ENCODE measurements around the gene UBE2C.

UBE2C gene

DNA sequence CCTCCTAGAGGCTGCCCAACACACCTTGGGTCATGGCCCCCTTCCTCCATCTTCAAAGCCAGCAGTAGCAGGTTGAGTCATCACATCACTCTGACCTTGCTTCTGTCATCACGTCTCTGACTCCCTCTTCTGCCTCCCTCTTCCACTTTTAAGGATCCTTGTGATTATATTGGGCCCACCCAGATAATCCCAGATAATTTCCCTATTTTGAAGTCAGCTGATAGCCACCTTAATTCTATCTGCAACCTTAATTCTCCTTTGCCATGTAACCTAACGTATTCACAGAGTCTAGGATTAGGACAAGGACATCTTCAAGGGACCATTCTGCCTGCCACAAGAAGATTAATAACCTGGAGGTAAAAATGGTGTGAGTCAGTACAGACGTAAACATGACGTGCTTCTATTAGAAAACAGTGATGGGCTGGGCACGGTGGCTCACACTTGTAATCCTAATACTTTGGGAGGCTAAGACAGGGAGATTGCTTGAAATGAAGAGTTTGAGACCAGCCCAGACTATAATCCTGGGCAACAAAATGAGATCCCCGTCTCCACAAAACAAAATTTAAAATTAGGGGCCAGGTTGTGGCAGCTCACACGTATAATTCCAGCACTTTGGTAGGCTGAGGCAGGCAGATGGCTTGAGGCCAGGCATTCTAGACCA is 48.2 kb downstream of the UBE2C start:
- peaks cover 15% of the 10 kb centered on the region for H3K4me1 ChIP-seq (ENCODE audit: low read length)
- no peak overlapping the region for H2AFZ ChIP-seq (ENCODE audit: low read depth, low read length)
- no peak overlapping the region for H3K27ac ChIP-seq (ENCODE audit: low read length)
- H3K4me2 ChIP-seq (ENCODE audit: low read length) = no peak overlapping the region
- no peaks in the 10 kb centered on the region for H3K36me3 ChIP-seq (replicated peaks; ENCODE audit: low read depth, low read length)
- H3K79me2 ChIP-seq (ENCODE audit: low read length) = peaks cover 17% of the 10 kb centered on the region
- TF ChIP-seq EZH2phosphoT487 (IDR thresholded peaks at IDR 0.05; ENCODE audit: low read depth) = no peak
- TF ChIP-seq, protein P1, sequence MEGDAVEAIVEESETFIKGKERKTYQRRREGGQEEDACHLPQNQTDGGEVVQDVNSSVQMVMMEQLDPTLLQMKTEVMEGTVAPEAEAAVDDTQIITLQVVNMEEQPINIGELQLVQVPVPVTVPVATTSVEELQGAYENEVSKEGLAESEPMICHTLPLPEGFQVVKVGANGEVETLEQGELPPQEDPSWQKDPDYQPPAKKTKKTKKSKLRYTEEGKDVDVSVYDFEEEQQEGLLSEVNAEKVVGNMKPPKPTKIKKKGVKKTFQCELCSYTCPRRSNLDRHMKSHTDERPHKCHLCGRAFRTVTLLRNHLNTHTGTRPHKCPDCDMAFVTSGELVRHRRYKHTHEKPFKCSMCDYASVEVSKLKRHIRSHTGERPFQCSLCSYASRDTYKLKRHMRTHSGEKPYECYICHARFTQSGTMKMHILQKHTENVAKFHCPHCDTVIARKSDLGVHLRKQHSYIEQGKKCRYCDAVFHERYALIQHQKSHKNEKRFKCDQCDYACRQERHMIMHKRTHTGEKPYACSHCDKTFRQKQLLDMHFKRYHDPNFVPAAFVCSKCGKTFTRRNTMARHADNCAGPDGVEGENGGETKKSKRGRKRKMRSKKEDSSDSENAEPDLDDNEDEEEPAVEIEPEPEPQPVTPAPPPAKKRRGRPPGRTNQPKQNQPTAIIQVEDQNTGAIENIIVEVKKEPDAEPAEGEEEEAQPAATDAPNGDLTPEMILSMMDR (IDR thresholded peaks at IDR 0.05; ENCODE audit: low read depth, low read length) = no peak
- no peak overlapping the region for H3K9ac ChIP-seq (ENCODE audit: low read length)
- H3K4me3 ChIP-seq (ENCODE audit: low read length) = no peak overlapping the region
- H4K20me1 ChIP-seq (ENCODE audit: insufficient read depth, low read length) = no peaks in the 10 kb centered on the region
- no peaks in the 10 kb centered on the region for H3K27me3 ChIP-seq (ENCODE audit: low read depth, low read length)
- H3K9me3 ChIP-seq (ENCODE audit: insufficient read depth, low read length) = no peaks in the 10 kb centered on the region

DNA sequence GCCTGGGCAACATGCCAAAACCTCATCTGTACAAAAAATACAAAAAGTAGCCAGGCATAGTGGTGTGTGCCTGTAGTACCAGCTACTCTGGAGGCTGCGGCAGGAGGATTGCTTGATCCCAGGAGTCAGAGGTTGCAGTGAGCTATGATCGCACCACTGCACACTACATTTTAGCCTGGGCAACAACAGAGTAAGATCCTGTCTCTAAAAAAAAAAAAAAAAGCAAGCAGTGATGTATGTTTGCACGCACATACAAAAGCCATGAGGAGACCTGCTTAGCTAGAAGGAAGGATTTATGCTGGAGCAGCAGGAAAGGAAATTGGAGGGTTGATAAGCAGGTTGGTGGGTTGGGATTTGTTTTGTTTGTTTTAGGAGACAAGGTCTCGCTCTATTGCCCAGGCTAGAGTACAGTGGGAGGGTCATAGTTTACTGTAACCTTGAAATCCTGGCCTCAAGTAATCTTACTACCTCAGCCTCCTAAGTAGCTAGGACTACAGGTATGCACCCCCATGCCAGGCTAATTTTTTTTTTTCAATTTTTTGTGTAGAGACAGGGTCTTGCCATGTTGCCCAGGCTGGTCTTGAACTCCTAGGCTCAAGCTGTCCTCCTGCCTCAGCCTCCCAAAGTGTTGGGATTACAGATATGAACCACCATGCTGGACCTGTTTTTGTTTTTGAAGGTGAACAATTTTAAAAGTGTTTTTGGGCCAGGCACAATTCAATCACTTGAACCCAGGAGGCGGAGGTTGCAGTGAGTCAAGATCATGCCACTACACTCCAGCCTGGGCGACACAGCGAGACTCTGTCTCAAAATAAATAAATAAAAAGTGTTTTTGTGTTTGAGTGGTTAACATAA is 49.0 kb downstream of the UBE2C start:
- Histone ChIP-seq H3K4me1 (ENCODE audit: low read length) (peaks cover 10% of the 10 kb centered on the region), H3K27ac (ENCODE audit: low read length) (no peak overlapping the region), H2AFZ (ENCODE audit: low read depth, low read length) (no peak overlapping the region), H3K36me3 (replicated peaks; ENCODE audit: low read depth, low read length) (no peaks in the 10 kb centered on the region), H4K20me1 (ENCODE audit: insufficient read depth, low read length) (no peaks in the 10 kb centered on the region), H3K79me2 (ENCODE audit: low read length) (peaks cover 10% of the 10 kb centered on the region), H3K9me3 (ENCODE audit: insufficient read depth, low read length) (no peaks in the 10 kb centered on the region), H3K27me3 (ENCODE audit: low read depth, low read length) (no peaks in the 10 kb centered on the region), H3K4me3 (ENCODE audit: low read length) (no peak overlapping the region), H3K9ac (ENCODE audit: low read length) (no peak overlapping the region), H3K4me2 (ENCODE audit: low read length) (no peak overlapping the region)
- TF ChIP-seq, protein P1 (IDR thresholded peaks at IDR 0.05; ENCODE audit: low read depth, low read length) = no peak
- no peak for TF ChIP-seq EZH2phosphoT487 (IDR thresholded peaks at IDR 0.05; ENCODE audit: low read depth)

DNA sequence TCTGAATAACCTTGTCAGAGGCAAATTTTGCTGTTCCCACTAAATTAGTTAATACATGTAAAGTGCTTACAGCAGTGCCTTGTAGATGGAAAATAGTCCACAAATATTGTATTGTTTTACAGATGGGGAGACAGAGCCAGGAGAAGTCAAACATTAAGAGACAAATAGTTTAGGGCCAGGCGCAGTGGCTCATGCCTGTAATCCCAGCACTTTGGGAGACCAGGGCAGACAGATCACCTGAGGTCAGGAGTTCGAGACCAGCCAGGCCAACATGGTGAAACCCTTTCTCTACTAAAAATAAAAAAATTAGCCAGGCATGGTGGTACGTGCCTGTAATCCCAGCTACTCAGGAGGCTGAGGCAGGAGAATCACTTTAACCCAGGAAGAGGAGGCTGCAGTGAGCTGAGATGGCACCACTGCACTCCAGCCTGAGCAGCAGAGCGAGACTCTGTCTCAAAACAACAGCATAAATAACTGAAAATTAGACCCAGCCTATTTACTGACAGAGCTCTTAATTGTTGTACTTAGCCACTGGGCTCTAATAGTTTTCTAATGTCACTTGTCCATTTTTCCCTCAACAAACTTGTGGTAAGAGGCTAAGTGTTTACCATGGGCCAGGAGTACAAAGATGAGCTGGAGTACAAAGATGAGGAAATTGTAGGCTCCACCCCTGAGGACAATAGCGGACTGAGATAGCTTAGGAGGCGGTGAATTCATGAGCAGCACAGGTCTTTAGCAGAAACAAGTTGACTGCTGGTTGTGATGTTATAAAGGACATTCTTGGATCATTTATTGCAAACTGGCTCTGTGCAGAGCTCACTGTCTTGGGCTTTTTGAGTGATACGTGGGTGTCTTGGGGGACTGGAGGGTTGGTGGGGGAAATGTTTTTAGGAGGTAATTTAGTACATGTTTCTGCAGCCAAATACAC is 51.4 kb downstream of the UBE2C start:
- no peaks in the 10 kb centered on the region for H3K4me1 ChIP-seq (ENCODE audit: low read length)
- no peak overlapping the region for H2AFZ ChIP-seq (ENCODE audit: low read depth, low read length)
- no peaks in the 10 kb centered on the region for H3K9me3 ChIP-seq (ENCODE audit: insufficient read depth, low read length)
- H3K27me3 ChIP-seq (ENCODE audit: low read depth, low read length) = no peaks in the 10 kb centered on the region
- H3K4me3 ChIP-seq (ENCODE audit: low read length) = no peak overlapping the region
- TF ChIP-seq, protein P1 (IDR thresholded peaks at IDR 0.05; ENCODE audit: low read depth, low read length) = no peak
- TF ChIP-seq EZH2phosphoT487 (IDR thresholded peaks at IDR 0.05; ENCODE audit: low read depth) = no peak
- no peaks in the 10 kb centered on the region for H3K79me2 ChIP-seq (ENCODE audit: low read length)
- no peak overlapping the region for H3K27ac ChIP-seq (ENCODE audit: low read length)
- no peaks in the 10 kb centered on the region for H3K36me3 ChIP-seq (replicated peaks; ENCODE audit: low read depth, low read length)
- H3K9ac ChIP-seq (ENCODE audit: low read length) = no peak overlapping the region
- no peaks in the 10 kb centered on the region for H4K20me1 ChIP-seq (ENCODE audit: insufficient read depth, low read length)
- no peak overlapping the region for H3K4me2 ChIP-seq (ENCODE audit: low read length)
